Stimulated activated CD8-positive, alpha-beta memory T cell treated with anti-CD3 and anti-CD28 coated beads, Interleukin-7, amount 100 ng/mL, for 48 hours (primary cell): ENCODE data around the gene RESP18.
A peak's percentile ranks its signal among the peaks of the same experiment; 100 is the strongest.

Experiments
- DNase-seq, 2 donors: peaks; one replicate each; pipeline ENCODE4 v3.0.0-alpha.2; 2020; ENCODE audit warnings: low read depth in 1 of 2; ENCODE audit errors: extremely low read depth in 1 of 2

RESP18 gene

GRCh38 chr2:219279151-219279915 is 53.2 kb downstream of the RESP18 start, which contains the start of gene DNAJB2:
TSS of gene DNAJB2 (plus strand) at chr2:219279366. CDS start at chr2:219279834, 468 bp downstream.
- peak; percentile 99 to 100 for DNase-seq

- DNase-seq, result no peak
These were observed 53.8 kb downstream of the RESP18 start for GRCh38 chr2:219278655-219279150.

- DNase-seq, result peak; percentile 44 to 54
These were observed 54.6 kb downstream of the RESP18 start for GRCh38 chr2:219277703-219278654.
